Activated T-cell treated with anti-CD3 and anti-CD28 coated beads, Interleukin-2, amount 50 U/mL, for 4 hours (primary cell): Measurements from ENCODE around the gene LYPD6B. TPM values are rescaled to one million over a fixed set of nuclear protein-coding genes. Genes with fewer than 3 reads are reported as not detected.

Experiments used
- ATAC-seq, 2 donors: fragments of 200-7000 bp; cut with Tn5 transposase; one replicate each; pipeline ENCODE4 v1.10.0; 2021
- DNase-seq: peaks from one replicate; pipeline ENCODE4 v3.0.0-alpha.2; 2020
- H3K27me3 Mint-ChIP-seq: one replicate; pipeline ENCODE4 v1.8.0; 2021; ENCODE audit warnings: low read depth, mixed read lengths
- H3K36me3 Mint-ChIP-seq: one replicate; pipeline ENCODE4 v1.8.0; 2022; ENCODE audit warnings: mixed read lengths; ENCODE audit not compliant: insufficient read depth
- H3K4me1 Mint-ChIP-seq: one replicate; pipeline ENCODE4 v1.8.0; 2021; ENCODE audit warnings: low read depth, mixed read lengths
- H3K4me3 Mint-ChIP-seq: one replicate; pipeline ENCODE4 v1.8.0; 2021; ENCODE audit warnings: mild to moderate bottlenecking, moderate library complexity, mixed read lengths
- H3K9me3 Mint-ChIP-seq: one replicate; pipeline ENCODE4 v1.8.0; 2021; ENCODE audit warnings: mixed read lengths
- total RNA-seq, 3 donors: library from RNA; stranded (reverse); gene quantifications; one replicate each; pipeline ENCODE4 v1.2.1, GENCODE V29; 2021

Gene LYPD6B
- total RNA-seq, 3 donors from 2014 or later = not detected

- Mint-ChIP-seq H3K36me3 (no peaks in the 10 kb centered on the region), H3K9me3 (peaks cover 8% of the 10 kb centered on the region), H3K4me3 (no peak overlapping the region), H3K27me3 (peaks cover 9% of the 10 kb centered on the region), H3K4me1 (no peaks in the 10 kb centered on the region)
- ATAC-seq (no peak), DNase-seq (no peak)
Measured at GRCh38 chr2:149119368-149119767, 80.9 kb downstream of the LYPD6B start.

- no peaks in the 10 kb centered on the region for H3K36me3 Mint-ChIP-seq
- H3K4me1 Mint-ChIP-seq = no peaks in the 10 kb centered on the region
- peaks cover 11% of the 10 kb centered on the region for H3K27me3 Mint-ChIP-seq
- DNase-seq (no peak), ATAC-seq (no peak)
- H3K4me3 Mint-ChIP-seq = no peak overlapping the region
- no peaks in the 10 kb centered on the region for H3K9me3 Mint-ChIP-seq
Measured at GRCh38 chr2:149122516-149122915, 84.0 kb downstream of the LYPD6B start.

GRCh38 chr2:149125031-149125725 is 86.7 kb downstream of the LYPD6B start:
- no peaks in the 10 kb centered on the region for H3K9me3 Mint-ChIP-seq
- H3K4me1 Mint-ChIP-seq = no peaks in the 10 kb centered on the region
- H3K36me3 Mint-ChIP-seq = no peaks in the 10 kb centered on the region
- ATAC-seq (no peak), DNase-seq (no peak)
- H3K27me3 Mint-ChIP-seq = peaks cover 12% of the 10 kb centered on the region
- no peak overlapping the region for H3K4me3 Mint-ChIP-seq

GRCh38 chr2:149129433-149129832 is 90.9 kb downstream of the LYPD6B start:
- Mint-ChIP-seq H3K27me3 (peaks cover 5% of the 10 kb centered on the region), H3K4me1 (no peaks in the 10 kb centered on the region), H3K36me3 (no peaks in the 10 kb centered on the region), H3K4me3 (no peak overlapping the region), H3K9me3 (no peaks in the 10 kb centered on the region)
- DNase-seq (no peak), ATAC-seq (no peak)

GRCh38 chr2:149132339-149132738 is 93.8 kb downstream of the LYPD6B start:
- H3K36me3 Mint-ChIP-seq = no peaks in the 10 kb centered on the region
- H3K4me1 Mint-ChIP-seq = no peaks in the 10 kb centered on the region
- ATAC-seq = no peak
- no peak overlapping the region for H3K4me3 Mint-ChIP-seq
- peaks cover 2% of the 10 kb centered on the region for H3K27me3 Mint-ChIP-seq
- no peaks in the 10 kb centered on the region for H3K9me3 Mint-ChIP-seq
- no peak for DNase-seq

- Mint-ChIP-seq H3K27me3 (no peaks in the 10 kb centered on the region), H3K36me3 (no peaks in the 10 kb centered on the region), H3K4me1 (no peaks in the 10 kb centered on the region), H3K4me3 (no peak overlapping the region), H3K9me3 (no peaks in the 10 kb centered on the region)
- DNase-seq (no peak), ATAC-seq (no peak)
Measured at GRCh38 chr2:149132901-149133300, 94.4 kb downstream of the LYPD6B start.

- no peaks in the 10 kb centered on the region for H3K9me3 Mint-ChIP-seq
- ATAC-seq (no peak), DNase-seq (no peak)
- no peaks in the 10 kb centered on the region for H3K27me3 Mint-ChIP-seq
- H3K4me3 Mint-ChIP-seq = no peak overlapping the region
- no peaks in the 10 kb centered on the region for H3K4me1 Mint-ChIP-seq
- H3K36me3 Mint-ChIP-seq = no peaks in the 10 kb centered on the region
Measured at GRCh38 chr2:149134335-149134923, 95.9 kb downstream of the LYPD6B start.

- Mint-ChIP-seq H3K4me3 (no peak overlapping the region), H3K9me3 (no peaks in the 10 kb centered on the region), H3K36me3 (no peaks in the 10 kb centered on the region), H3K27me3 (peaks cover 4% of the 10 kb centered on the region), H3K4me1 (no peaks in the 10 kb centered on the region)
- DNase-seq (no peak), ATAC-seq (no peak)
Measured at GRCh38 chr2:149136111-149136510, 97.6 kb downstream of the LYPD6B start.

- no peak overlapping the region for H3K4me3 Mint-ChIP-seq
- ATAC-seq = no peak
- H3K9me3 Mint-ChIP-seq = no peaks in the 10 kb centered on the region
- DNase-seq = no peak
- H3K27me3 Mint-ChIP-seq = peaks cover 8% of the 10 kb centered on the region
- no peaks in the 10 kb centered on the region for H3K36me3 Mint-ChIP-seq
- no peaks in the 10 kb centered on the region for H3K4me1 Mint-ChIP-seq
Measured at GRCh38 chr2:149141046-149141445, 102.5 kb downstream of the LYPD6B start.

- H3K9me3 Mint-ChIP-seq = no peaks in the 10 kb centered on the region
- no peak for ATAC-seq
Measured at GRCh38 chr2:149143734-149144133, 105.2 kb downstream of the LYPD6B start.

GRCh38 chr2:149145314-149146295 is 107.1 kb downstream of the LYPD6B start:
- ATAC-seq (no peak), DNase-seq (no peak)
- Mint-ChIP-seq H3K4me1 (no peaks in the 10 kb centered on the region), H3K9me3 (no peaks in the 10 kb centered on the region), H3K36me3 (no peaks in the 10 kb centered on the region), H3K4me3 (no peak overlapping the region), H3K27me3 (peaks cover 10% of the 10 kb centered on the region)

More at GRCh38 chr2:149143734-149144133, 105.2 kb downstream of the LYPD6B start:
- Mint-ChIP-seq H3K4me1 (no peaks in the 10 kb centered on the region), H3K36me3 (no peaks in the 10 kb centered on the region), H3K27me3 (peaks cover 8% of the 10 kb centered on the region), H3K4me3 (no peak overlapping the region)
- no peak for DNase-seq

- Mint-ChIP-seq H3K27me3 (peaks cover 6% of the 10 kb centered on the region), H3K36me3 (no peaks in the 10 kb centered on the region), H3K9me3 (no peaks in the 10 kb centered on the region), H3K4me1 (no peaks in the 10 kb centered on the region), H3K4me3 (no peak overlapping the region)
- ATAC-seq = no peak
- no peak for DNase-seq
Measured at GRCh38 chr2:149146876-149147275, 108.4 kb downstream of the LYPD6B start.

- ATAC-seq = no peak
- no peaks in the 10 kb centered on the region for H3K9me3 Mint-ChIP-seq
- H3K36me3 Mint-ChIP-seq = no peaks in the 10 kb centered on the region
- no peak overlapping the region for H3K4me3 Mint-ChIP-seq
- peaks cover 9% of the 10 kb centered on the region for H3K27me3 Mint-ChIP-seq
- DNase-seq = no peak
- H3K4me1 Mint-ChIP-seq = no peaks in the 10 kb centered on the region
Measured at GRCh38 chr2:149148194-149149006, 109.9 kb downstream of the LYPD6B start.

GRCh38 chr2:149149007-149149297 is 110.5 kb downstream of the LYPD6B start:
- Mint-ChIP-seq H3K4me3 (no peak overlapping the region), H3K27me3 (peaks cover 11% of the 10 kb centered on the region), H3K9me3 (no peaks in the 10 kb centered on the region), H3K4me1 (no peaks in the 10 kb centered on the region), H3K36me3 (no peaks in the 10 kb centered on the region)
- no peak for DNase-seq
- ATAC-seq = no peak
